HepG2 (cell line): ENCODE measurements around the gene ST6GALNAC4. TPM values are rescaled to one million over a fixed set of nuclear protein-coding genes. Genes with fewer than 3 reads are reported as not detected.

Experiments
- AKNA ChIP-seq: sonication (generic); formaldehyde crosslinking; IDR thresholded peaks from 2 replicates; pipeline ENCODE4 v1.4.0; 2020; ENCODE audit warnings: missing genetic modification reagents, borderline replicate concordance
- DNMT3B ChIP-seq: conservative IDR thresholded peaks from 2 replicates; pipeline ENCODE4 v1.6.1; 2016; ENCODE audit warnings: missing biosample characterization, control low read depth
- HIC2 ChIP-seq: sonication (generic); formaldehyde crosslinking; IDR thresholded peaks from 2 replicates; pipeline ENCODE4 v1.9.0; 2022; ENCODE audit warnings: low read depth, missing genetic modification reagents
- JUND ChIP-seq: sonication (generic); formaldehyde crosslinking; IDR thresholded peaks from 2 replicates; pipeline ENCODE4 v1.8.0; 2022; ENCODE audit warnings: mild to moderate bottlenecking, missing genetic modification reagents
- MXD3 ChIP-seq: IDR thresholded peaks from 2 replicates; pipeline ENCODE4 v1.6.1; 2016; ENCODE audit warnings: mild to moderate bottlenecking, missing biosample characterization, missing genetic modification reagents
- RBFOX2 ChIP-seq: fragments of 200-400 bp; formaldehyde crosslinking; IDR thresholded peaks from 2 replicates; pipeline ENCODE4 v1.6.1; 2017; ENCODE audit warnings: low read depth, mild to moderate bottlenecking, low read length
- REXO4 ChIP-seq: sonication (generic); formaldehyde crosslinking; IDR thresholded peaks from 2 replicates; pipeline ENCODE4 v1.8.0; 2022; ENCODE audit warnings: missing genetic modification reagents, mild to moderate bottlenecking, borderline replicate concordance
- ZHX2 ChIP-seq, 2 experiments: sonication (generic) in 1 of 2; formaldehyde crosslinking in 1 of 2; IDR thresholded peaks; 2 replicates each; pipeline versions ENCODE4 v1.6.1 to v1.9.0; 2014 to 2022; ENCODE audit warnings: antibody characterized with exemption in 1 of 2, borderline replicate concordance in 1 of 2, inconsistent platforms in 1 of 2, low read depth in 1 of 2, missing genetic modification reagents in 1 of 2
- ZNF101 ChIP-seq: sonication (generic); formaldehyde crosslinking; IDR thresholded peaks from 2 replicates; pipeline ENCODE4 v1.4.0; 2020; ENCODE audit warnings: mild to moderate bottlenecking, low read depth, missing genetic modification reagents, borderline replicate concordance
- ZNF317 ChIP-seq: sonication (generic); formaldehyde crosslinking; IDR thresholded peaks from 2 replicates; pipeline ENCODE4 v1.5.0; 2020; ENCODE audit warnings: mild to moderate bottlenecking, missing genetic modification reagents
- ZNF350 ChIP-seq: sonication (generic); formaldehyde crosslinking; IDR thresholded peaks from 2 replicates; pipeline ENCODE4 v1.4.0; 2020; ENCODE audit warnings: mild to moderate bottlenecking, low read depth, missing genetic modification reagents, borderline replicate concordance
- ZNF772 ChIP-seq: sonication (generic); formaldehyde crosslinking; IDR thresholded peaks from 2 replicates; pipeline ENCODE4 v1.5.0; 2020; ENCODE audit warnings: mild to moderate bottlenecking, missing genetic modification reagents
- polyA plus RNA-seq, 8 experiments: library from polyadenylated mRNA; depleted of rRNA in 3 of 8; stranded (reverse) in 7 of 8; unstranded in 1 of 8; fragments of >200 nt; fragmentation: Illumina TruSeq in 4 of 8; extraction: Trizol in 4 of 8; gene quantifications; 2 replicates each; pipeline versions ENCODE4 v1.2.1 to v1.2.3, GENCODE V29; 2011 to 2016; ENCODE audit warnings: low read depth in 4 of 8, missing spikeins in 1 of 8, mixed read lengths in 1 of 8; ENCODE audit not compliant: insufficient read depth in 1 of 8
- total RNA-seq, 5 experiments: library from RNA; depleted of rRNA; stranded (reverse); fragments of >200 nt; fragmentation: Illumina TruSeq; extraction: Trizol; gene quantifications; 2 replicates each; pipeline ENCODE4 v1.2.3, GENCODE V29; 2016; ENCODE audit warnings: low read depth in 1 of 5

Gene ST6GALNAC4
- total and polyA plus RNA-seq, 2 of the 13 experiments (the other 11 are each of a cell fraction or from before 2014, with no cell fraction given): 18.8 to 27.7 TPM

GRCh38 chr9:127903557-127904475 lies 13.0 kb downstream of the ST6GALNAC4 start (continued):
- TF ChIP-seq ZHX2 (IDR thresholded peaks at IDR 0.05; ENCODE audit: low read depth) (no peak), ZHX2 (CRISPR knock-in tag; IDR thresholded peaks at IDR 0.05; ENCODE audit: borderline replicate concordance) (no peak), AKNA (CRISPR knock-in tag) (no peak), MXD3 (CRISPR knock-in tag) (no peak), RBFOX2 (no peak), JUND (CRISPR knock-in tag) (no peak), ZNF101 (CRISPR knock-in tag) (no peak), HIC2 (CRISPR knock-in tag) (peak; percentile 83; the same call in 1 of the 2 replicates), ZNF317 (no peak; the same call in 1 of the 2 replicates), DNMT3B (CRISPR knock-in tag) (0 out of 2 replicates have a peak, but pooled peaks have one; percentile 11), REXO4 (CRISPR knock-in tag) (no peak), ZNF350 (CRISPR knock-in tag) (peak; percentile 89), ZNF772 (CRISPR knock-in tag) (no peak)
